HL-60 (cell line): ENCODE results near the gene IRF2BP2.

Experiments used
- DNase-seq, 2 experiments: peaks; one replicate each; pipeline ENCODE4 v3.0.0-alpha.2; 2010 to 2020; ENCODE audit warnings: low read depth in 1 of 2, low spot score in 1 of 2
- H3K27ac ChIP-seq: fragments of 250-450 bp; sonication (Bioruptor Pico); replicated peaks from 2 replicates; pipeline ENCODE4 v1.5.1; 2020; ENCODE audit warnings: mild to moderate bottlenecking, moderate library complexity
- H3K27me3 ChIP-seq: fragments of 250-450 bp; sonication (Bioruptor Pico); 2 replicates; pipeline ENCODE4 v1.5.1; 2021; ENCODE audit warnings: mild to moderate bottlenecking, moderate library complexity; ENCODE audit not compliant: insufficient read depth, poor library complexity, severe bottlenecking
- H3K4me3 ChIP-seq: replicated peaks from 2 replicates; pipeline ENCODE4 v1.5.1; 2011; ENCODE audit warnings: mild to moderate bottlenecking, control low read depth, low read length; ENCODE audit not compliant: insufficient read depth
- CTCF ChIP-seq: IDR thresholded peaks from one replicate; pipeline ENCODE4 v1.5.1; 2011; ENCODE audit warnings: low read length, control low read depth, inconsistent platforms; ENCODE audit not compliant: insufficient read depth
- GABPA ChIP-seq: IDR thresholded peaks from 2 replicates; pipeline ENCODE4 v1.6.1; 2012; ENCODE audit warnings: low read depth
- POLR2AphosphoS5 ChIP-seq: IDR thresholded peaks from 2 replicates; pipeline ENCODE4 v1.6.1; 2012; ENCODE audit warnings: low read depth
- REST ChIP-seq: IDR thresholded peaks from 2 replicates; pipeline ENCODE4 v1.6.1; 2012; ENCODE audit warnings: low read depth; ENCODE audit not compliant: insufficient replicate concordance
- SPI1 ChIP-seq: IDR thresholded peaks from 2 replicates; pipeline ENCODE4 v1.6.1; 2012; ENCODE audit warnings: low read depth, mild to moderate bottlenecking, borderline replicate concordance

Gene IRF2BP2

GRCh38 chr1:234586304-234586703 lies 23.7 kb downstream of the IRF2BP2 start:
- no peak for DNase-seq
- Histone ChIP-seq H3K27me3 (no peaks in the 10 kb centered on the region), H3K4me3 (no peak overlapping the region), H3K27ac (no peak overlapping the region)
- TF ChIP-seq POLR2AphosphoS5, result no peak

- no peak overlapping the region for H3K27ac ChIP-seq
- no peak for DNase-seq
- H3K27me3 ChIP-seq, result no peaks in the 10 kb centered on the region
- no peak for TF ChIP-seq GABPA
- TF ChIP-seq CTCF, result no peak
- TF ChIP-seq POLR2AphosphoS5, result no peak
- TF ChIP-seq SPI1, result no peak
- no peak overlapping the region for H3K4me3 ChIP-seq
Observed at GRCh38 chr1:234585330-234586055, 24.5 kb downstream of the IRF2BP2 start.

- no peaks in the 10 kb centered on the region for H3K27me3 ChIP-seq
- TF ChIP-seq POLR2AphosphoS5 (no peak), GABPA (no peak), CTCF (no peak), REST (no peak), SPI1 (no peak)
- DNase-seq, result no peak
- H3K27ac ChIP-seq, result no peak overlapping the region
- H3K4me3 ChIP-seq, result no peak overlapping the region
Observed at GRCh38 chr1:234584926-234585325, 25.1 kb downstream of the IRF2BP2 start.

GRCh38 chr1:234584420-234584805 lies 25.6 kb downstream of the IRF2BP2 start:
- TF ChIP-seq POLR2AphosphoS5 (no peak), CTCF (no peak), REST (no peak)
- no peak overlapping the region for H3K4me3 ChIP-seq

More at GRCh38 chr1:234584420-234584805, 25.6 kb downstream of the IRF2BP2 start:
- no peaks in the 10 kb centered on the region for H3K27me3 ChIP-seq
- DNase-seq, result no peak
- no peak overlapping the region for H3K27ac ChIP-seq
